Mesenchymal stem cell (in vitro differentiated cells and primary cell): ENCODE measurements around the gene FOXP2.

Experiments
- DNase-seq: peaks from one replicate; pipeline ENCODE4 v3.0.0-alpha.2; 2013
- H2AFZ ChIP-seq: one replicate; pipeline ENCODE4 v1.6.1; 2013; ENCODE audit warnings: low read depth, mild to moderate bottlenecking, control low read depth, inconsistent platforms, low read length, moderate library complexity
- H2AK5ac ChIP-seq: 2 replicates; pipeline ENCODE4 v1.6.1; 2013; ENCODE audit warnings: low read length, moderate library complexity, mild to moderate bottlenecking, inconsistent platforms; ENCODE audit not compliant: severe bottlenecking
- H2BK120ac ChIP-seq: one replicate; pipeline ENCODE4 v1.6.1; 2013; ENCODE audit warnings: low read depth, mild to moderate bottlenecking, inconsistent platforms, low read length, moderate library complexity
- H2BK12ac ChIP-seq, 2 experiments: one replicate each; pipeline ENCODE4 v1.6.1; 2013; ENCODE audit warnings: inconsistent platforms in 2 of 2, low read length in 2 of 2, mild to moderate bottlenecking in 2 of 2, moderate library complexity in 2 of 2, control low read depth in 1 of 2
- H2BK15ac ChIP-seq: one replicate; pipeline ENCODE4 v1.6.1; 2013; ENCODE audit warnings: mild to moderate bottlenecking, low read depth, inconsistent platforms; ENCODE audit not compliant: poor library complexity, severe bottlenecking
- H2BK5ac ChIP-seq: 2 replicates; pipeline ENCODE4 v1.6.1; 2013; ENCODE audit warnings: low read depth, mild to moderate bottlenecking, low read length, control low read depth, inconsistent platforms; ENCODE audit not compliant: poor library complexity, severe bottlenecking
- H3K14ac ChIP-seq, 2 experiments: one replicate each; pipeline ENCODE4 v1.6.1; 2013; ENCODE audit warnings: inconsistent platforms in 2 of 2, low read length in 2 of 2, control low read depth in 1 of 2, mild to moderate bottlenecking in 1 of 2, moderate library complexity in 1 of 2
- H3K18ac ChIP-seq, 2 experiments: one replicate each; pipeline ENCODE4 v1.6.1; 2013; ENCODE audit warnings: inconsistent platforms in 2 of 2, low read length in 2 of 2, control low read depth in 1 of 2, low read depth in 1 of 2, mild to moderate bottlenecking in 1 of 2
- H3K23ac ChIP-seq, 2 experiments: one replicate each; pipeline ENCODE4 v1.6.1; 2013; ENCODE audit warnings: inconsistent platforms in 2 of 2, low read length in 2 of 2, mild to moderate bottlenecking in 2 of 2, moderate library complexity in 2 of 2, control low read depth in 1 of 2
- H3K27ac ChIP-seq: 2 replicates; pipeline ENCODE4 v1.5.1; 2013; ENCODE audit warnings: mild to moderate bottlenecking, moderate library complexity, low read length, control low read depth, inconsistent platforms; ENCODE audit not compliant: poor library complexity, severe bottlenecking
- H3K27me3 ChIP-seq, 2 experiments: 2 replicates each; pipeline versions ENCODE4 v1.6.1 to v1.7.0; 2013; ENCODE audit warnings: low read length in 2 of 2, mild to moderate bottlenecking in 2 of 2, moderate library complexity in 2 of 2, control low read depth in 1 of 2, inconsistent platforms in 1 of 2; ENCODE audit not compliant: control insufficient read depth in 1 of 2, insufficient read depth in 1 of 2
- H3K36me3 ChIP-seq, 2 experiments: 2 replicates each; pipeline versions ENCODE4 v1.6.1 to v1.7.0; 2013; ENCODE audit warnings: low read length in 2 of 2, control low read depth in 1 of 2, inconsistent platforms in 1 of 2, low read depth in 1 of 2, mild to moderate bottlenecking in 1 of 2; ENCODE audit not compliant: insufficient read depth in 2 of 2, control insufficient read depth in 1 of 2
- H3K4ac ChIP-seq, 2 experiments: one replicate each; pipeline ENCODE4 v1.6.1; 2013; ENCODE audit warnings: inconsistent platforms in 2 of 2, low read length in 2 of 2, mild to moderate bottlenecking in 2 of 2, moderate library complexity in 2 of 2, control low read depth in 1 of 2, low read depth in 1 of 2
- H3K4me1 ChIP-seq: 2 replicates; pipeline ENCODE4 v1.6.1; 2013; ENCODE audit warnings: low read depth, low read length, control low read depth; ENCODE audit not compliant: control insufficient read depth, insufficient read depth
- H3K4me2 ChIP-seq: 2 replicates; pipeline ENCODE4 v1.6.1; 2013; ENCODE audit warnings: low read length, mild to moderate bottlenecking, inconsistent platforms; ENCODE audit not compliant: poor library complexity, severe bottlenecking
- H3K4me3 ChIP-seq, 2 experiments: 2 replicates each; pipeline versions ENCODE4 v1.5.1 to v1.7.0; 2013; ENCODE audit warnings: low read length in 2 of 2, mild to moderate bottlenecking in 2 of 2, control low read depth in 1 of 2, low read depth in 1 of 2; ENCODE audit not compliant: insufficient read depth in 1 of 2
- H3K79me1 ChIP-seq: replicated peaks from 2 replicates; pipeline ENCODE4 v1.6.1; 2013; ENCODE audit warnings: mild to moderate bottlenecking, control low read depth, low read length, inconsistent platforms; ENCODE audit not compliant: poor library complexity, severe bottlenecking
- H3K9ac ChIP-seq: 2 replicates; pipeline ENCODE4 v1.7.0; 2013; ENCODE audit warnings: mild to moderate bottlenecking, low read length, moderate library complexity
- H3K9me3 ChIP-seq: 2 replicates; pipeline ENCODE4 v1.7.0; 2013; ENCODE audit warnings: mild to moderate bottlenecking, low read length; ENCODE audit not compliant: control insufficient read depth
- H4K8ac ChIP-seq: one replicate; pipeline ENCODE4 v1.6.1; 2013; ENCODE audit warnings: inconsistent platforms, mild to moderate bottlenecking, low read length, moderate library complexity
- H4K91ac ChIP-seq: one replicate; pipeline ENCODE4 v1.6.1; 2013; ENCODE audit warnings: mild to moderate bottlenecking, low read length, inconsistent platforms
- WGBS: methylation state at CpG from one replicate; pipeline ENCODE4 v1.1.7; 2013; ENCODE audit warnings: mixed read lengths; 5-methylcytosine and 5-hydroxymethylcytosine counted together

The FOXP2 gene

GRCh38 chr7:114660126-114660486 is 245.5 kb downstream of the FOXP2 start:
- H3K9me3 ChIP-seq: no peaks in the 10 kb centered on the region
- no peaks in the 10 kb centered on the region for H3K4me1 ChIP-seq
- no peak overlapping the region for H2BK12ac ChIP-seq
- WGBS: no CpG with 5 or more reads among the region's 1 CpG
- no peak overlapping the region for H2AK5ac ChIP-seq
- H3K27ac ChIP-seq: no peak overlapping the region
- no peak overlapping the region for H3K14ac ChIP-seq
- no peak overlapping the region for H2BK120ac ChIP-seq
- no peak overlapping the region for H4K8ac ChIP-seq
- H3K27me3 ChIP-seq: no peaks in the 10 kb centered on the region
- no peak overlapping the region for H3K4me2 ChIP-seq
- H2AFZ ChIP-seq: no peak overlapping the region
- H2BK15ac ChIP-seq: no peak overlapping the region
- DNase-seq: peak; percentile 15
- H3K18ac ChIP-seq: no peak overlapping the region
- H3K23ac ChIP-seq: no peak overlapping the region
- H4K91ac ChIP-seq: no peak overlapping the region
- H2BK5ac ChIP-seq: no peak overlapping the region
- no peak overlapping the region for H3K4ac ChIP-seq
- peaks cover 0 to 32% of the 10 kb centered on the region in 2 experiments for H3K36me3 ChIP-seq
- no peaks in the 10 kb centered on the region for H3K79me1 ChIP-seq
- H3K4me3 ChIP-seq: no peak overlapping the region
- no peak overlapping the region for H3K9ac ChIP-seq

DNA sequence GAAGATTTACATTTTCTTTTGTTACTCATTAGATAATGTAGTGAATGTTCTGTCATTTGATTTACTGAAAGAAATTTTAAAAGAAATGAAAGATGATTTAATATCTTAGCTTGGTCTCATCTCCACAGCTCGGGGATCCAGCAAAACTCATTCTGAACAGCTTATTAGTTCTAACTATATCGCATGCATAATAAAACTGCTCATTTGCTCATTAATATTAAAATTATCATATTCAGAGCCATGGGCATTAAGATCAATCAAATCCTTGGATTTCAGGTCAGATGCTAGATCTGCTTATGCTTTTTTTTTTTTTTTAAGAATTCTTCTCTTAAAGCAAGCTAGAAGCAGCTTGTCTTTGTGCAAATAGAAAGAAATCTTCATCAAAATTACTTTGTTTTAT is 246.1 kb downstream of the FOXP2 start:
- Histone ChIP-seq H3K23ac (no peak overlapping the region), H4K91ac (no peak overlapping the region), H3K4me3 (no peak overlapping the region), H2BK5ac (no peak overlapping the region), H2AK5ac (no peak overlapping the region), H3K9ac (no peak overlapping the region), H3K9me3 (no peaks in the 10 kb centered on the region), H3K27ac (no peak overlapping the region), H3K4ac (no peak overlapping the region), H3K14ac (no peak overlapping the region), H2AFZ (no peak overlapping the region), H3K79me1 (no peaks in the 10 kb centered on the region), H3K36me3 (peaks cover 0 to 26% of the 10 kb centered on the region in 2 experiments), H2BK15ac (no peak overlapping the region), H3K27me3 (no peaks in the 10 kb centered on the region), H2BK120ac (no peak overlapping the region), H2BK12ac (no peak overlapping the region), H4K8ac (no peak overlapping the region), H3K18ac (no peak overlapping the region), H3K4me1 (no peaks in the 10 kb centered on the region), H3K4me2 (no peak overlapping the region)
- no peak for DNase-seq
- WGBS: 100% methylated on average over 2 of the region's 2 CpGs

DNA sequence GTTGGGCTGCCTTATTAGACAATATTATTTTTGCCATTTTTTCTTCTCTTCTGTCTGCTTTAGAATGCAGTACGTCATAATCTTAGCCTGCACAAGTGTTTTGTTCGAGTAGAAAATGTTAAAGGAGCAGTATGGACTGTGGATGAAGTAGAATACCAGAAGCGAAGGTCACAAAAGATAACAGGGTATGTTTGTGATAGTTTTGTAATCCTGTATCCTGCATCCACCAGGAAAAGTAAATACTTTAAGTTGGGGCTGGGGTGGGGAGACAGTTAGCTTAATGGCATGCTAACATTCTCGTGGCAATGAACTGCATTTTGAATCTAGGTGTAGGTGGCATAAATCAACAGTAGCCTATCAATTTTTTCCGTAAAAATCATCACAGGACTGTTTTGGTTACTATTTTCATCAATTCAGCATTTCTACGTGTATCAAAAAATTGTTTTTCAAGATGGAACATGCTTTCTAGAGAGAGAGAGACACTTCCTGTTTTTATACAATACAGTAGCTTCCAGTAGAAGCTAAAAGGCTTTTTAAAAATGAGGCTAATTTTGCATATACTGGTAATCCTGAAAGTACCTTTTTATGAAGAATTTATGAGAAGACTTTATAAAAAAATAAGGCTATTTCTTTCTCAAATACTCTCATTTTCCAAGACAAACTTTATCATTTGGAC is 247.5 kb downstream of the FOXP2 start:
- Histone ChIP-seq H3K23ac (no peak overlapping the region), H3K4me3 (no peak overlapping the region), H4K8ac (no peak overlapping the region), H3K4me2 (no peak overlapping the region), H3K4me1 (no peaks in the 10 kb centered on the region), H3K36me3 (peaks cover 0 to 23% of the 10 kb centered on the region in 2 experiments), H3K79me1 (no peaks in the 10 kb centered on the region), H3K9me3 (no peaks in the 10 kb centered on the region), H2BK15ac (no peak overlapping the region), H2AFZ (no peak overlapping the region), H3K27ac (no peak overlapping the region), H2BK5ac (no peak overlapping the region), H3K9ac (no peak overlapping the region), H2BK120ac (no peak overlapping the region), H3K4ac (no peak overlapping the region), H3K27me3 (no peaks in the 10 kb centered on the region), H2AK5ac (no peak overlapping the region), H2BK12ac (no peak overlapping the region), H3K14ac (no peak overlapping the region), H4K91ac (no peak overlapping the region), H3K18ac (no peak overlapping the region)
- DNase-seq: no peak
- WGBS: 69% methylated on average over 5 of the region's 6 CpGs

GRCh38 chr7:114663502-114663901 is 248.9 kb downstream of the FOXP2 start:
- Histone ChIP-seq H3K18ac (no peak overlapping the region), H3K14ac (no peak overlapping the region), H2BK12ac (no peak overlapping the region), H3K4ac (no peak overlapping the region), H3K4me1 (no peaks in the 10 kb centered on the region), H2AFZ (no peak overlapping the region), H3K9me3 (no peaks in the 10 kb centered on the region), H2BK120ac (no peak overlapping the region), H4K91ac (no peak overlapping the region), H4K8ac (no peak overlapping the region), H3K23ac (no peak overlapping the region), H3K4me2 (no peak overlapping the region), H3K27ac (no peak overlapping the region), H2BK5ac (no peak overlapping the region), H3K36me3 (peaks cover 0 to 25% of the 10 kb centered on the region in 2 experiments), H3K9ac (no peak overlapping the region), H3K79me1 (no peaks in the 10 kb centered on the region), H2BK15ac (no peak overlapping the region), H3K4me3 (no peak overlapping the region), H3K27me3 (no peaks in the 10 kb centered on the region), H2AK5ac (no peak overlapping the region)
- peak; percentile 24 for DNase-seq
- WGBS: 77% methylated on average over 1 of the region's 1 CpG
